ENCODE data around the gene MAP3K9.
"Not testable (repeated sequence)": the region's sequence is repeated elsewhere in the genome, so short reads cannot be mapped to it uniquely, and the experiment has no call there.

Gene MAP3K9

GRCh38 chr14:70724110-70724509, 85.2 kb downstream of the MAP3K9 start:
- no peak for DNase-seq (ENCODE audit: low read depth)

GRCh38 chr14:70723276-70723675, 86.0 kb downstream of the MAP3K9 start:
- no peak for DNase-seq (ENCODE audit: low read depth)

GRCh38 chr14:70722418-70722817, 86.9 kb downstream of the MAP3K9 start:
- DNase-seq (ENCODE audit: low read depth) = no peak

- no peak for DNase-seq (ENCODE audit: low read depth)
Measured at GRCh38 chr14:70721542-70721941, 87.8 kb downstream of the MAP3K9 start.

GRCh38 chr14:70718383-70719118, 90.8 kb downstream of the MAP3K9 start:
- DNase-seq (ENCODE audit: low read depth) = no peak

GRCh38 chr14:70716958-70717357, 92.4 kb downstream of the MAP3K9 start:
- no peak for DNase-seq (ENCODE audit: low read depth)

- DNase-seq (ENCODE audit: low read depth) = no peak
Measured at GRCh38 chr14:70716483-70716882, 92.8 kb downstream of the MAP3K9 start.

GRCh38 chr14:70714055-70714550, 95.2 kb downstream of the MAP3K9 start:
- no peak for DNase-seq (ENCODE audit: low read depth)

GRCh38 chr14:70713511-70713916, 95.8 kb downstream of the MAP3K9 start:
- no peak for DNase-seq (ENCODE audit: low read depth)

- DNase-seq (ENCODE audit: low read depth) = no peak
Measured at GRCh38 chr14:70713096-70713495, 96.2 kb downstream of the MAP3K9 start.

GRCh38 chr14:70711451-70711850, 97.9 kb downstream of the MAP3K9 start:
- no peak for DNase-seq (ENCODE audit: low read depth)

GRCh38 chr14:70709726-70710382, 99.5 kb downstream of the MAP3K9 start:
- DNase-seq (ENCODE audit: low read depth) = no peak

- no peak for DNase-seq (ENCODE audit: low read depth)
Measured at GRCh38 chr14:70708717-70709570, 100.4 kb downstream of the MAP3K9 start.

- no peak for DNase-seq (ENCODE audit: low read depth)
Measured at GRCh38 chr14:70707138-70708038, 101.9 kb downstream of the MAP3K9 start.

GRCh38 chr14:70706177-70706576, 103.1 kb downstream of the MAP3K9 start:
- DNase-seq (ENCODE audit: low read depth) = no peak

- DNase-seq (ENCODE audit: low read depth) = no peak
Measured at GRCh38 chr14:70704960-70705359, 104.4 kb downstream of the MAP3K9 start.

- DNase-seq (ENCODE audit: low read depth) = not testable (repeated sequence)
Measured at GRCh38 chr14:70703621-70704168, 105.6 kb downstream of the MAP3K9 start.

- no peak for DNase-seq (ENCODE audit: low read depth)
Measured at GRCh38 chr14:70702161-70702560, 107.2 kb downstream of the MAP3K9 start.

- DNase-seq (ENCODE audit: low read depth) = no peak
Measured at GRCh38 chr14:70701610-70702009, 107.7 kb downstream of the MAP3K9 start.

GRCh38 chr14:70700955-70701585, 108.2 kb downstream of the MAP3K9 start:
- no peak for DNase-seq (ENCODE audit: low read depth)

GRCh38 chr14:70699646-70700045, 109.7 kb downstream of the MAP3K9 start:
- no peak for DNase-seq (ENCODE audit: low read depth)
